Right lobe of liver (tissue), 6 donors: Measurements from ENCODE around the gene PIK3R3. TPM values are rescaled to one million over a fixed set of nuclear protein-coding genes. Genes with fewer than 3 reads are reported as not detected.

Experiments
- ATAC-seq, 4 donors: fragments of 200-7000 bp; cut with Tn5 transposase; one replicate each; pipeline ENCODE4 v1.9.1; 2020; ENCODE audit warnings: mild to moderate bottlenecking in 4 of 4, moderate library complexity in 4 of 4
- DNase-seq, 3 donors: peaks; one replicate each; pipeline ENCODE4 v3.0.0-alpha.2; 2020
- H3K27ac ChIP-seq, 3 donors: fragments of 200-600 bp; one replicate each; pipeline ENCODE4 v1.8.0; 2022
- H3K27me3 ChIP-seq, 2 donors: fragments of 200-600 bp; one replicate each; pipeline ENCODE4 v1.8.0; 2022
- H3K36me3 ChIP-seq, 4 donors: fragments of 200-600 bp; sonication (generic) in 1 of 4; one replicate each; pipeline versions ENCODE4 v1.5.1 to v1.8.0; 2017 to 2022; ENCODE audit warnings: control low read depth in 1 of 4
- H3K4me1 ChIP-seq, 4 donors: fragments of 200-600 bp; sonication (generic) in 1 of 4; one replicate each; pipeline versions ENCODE4 v1.5.1 to v1.8.0; 2017 to 2022; ENCODE audit warnings: control low read depth in 1 of 4
- H3K4me3 ChIP-seq, 3 donors: fragments of 200-600 bp; one replicate each; pipeline ENCODE4 v1.8.0; 2022
- H3K9me3 ChIP-seq, 4 donors: fragments of 200-600 bp; sonication (generic) in 1 of 4; one replicate each; pipeline versions ENCODE4 v1.5.1 to v1.8.0; 2017 to 2022; ENCODE audit warnings: control low read depth in 1 of 4
- CTCF ChIP-seq, 4 donors: fragments of 200-600 bp in 3 of 4; fragments of 450-650 bp in 1 of 4; IDR thresholded peaks; one replicate each; pipeline versions ENCODE4 v1.5.1 to v1.8.0; 2016 to 2022; ENCODE audit warnings: antibody characterized with exemption in 4 of 4, mild to moderate bottlenecking in 2 of 4
- POLR2A ChIP-seq: fragments of 450-650 bp; IDR thresholded peaks from one replicate; pipeline ENCODE4 v1.6.1; 2017; ENCODE audit warnings: antibody characterized with exemption, mild to moderate bottlenecking
- WGBS: methylation state at CpG from one replicate; pipeline ENCODE4 v1.1.6; 2018; ENCODE audit warnings: low coverage, low lambda C conversion rate; ENCODE audit not compliant: insufficient coverage; ENCODE audit errors: missing lambda C conversion rate; 5-methylcytosine and 5-hydroxymethylcytosine counted together
- intact Hi-C, 2 donors: fragments of 100-400 bp; cut with DNase I; formaldehyde crosslinking; loops; one replicate each; pipeline versions ENCODE4 v1.11.2 to v1.14.1; 2022
- total RNA-seq, 6 experiments: library from RNA; depleted of rRNA in 2 of 6; stranded (reverse); fragments of >200 nt in 2 of 6; fragmentation: NEBNext Ultra II Directional in 3 of 6; extraction: Animal tissue kit (Norgen Biotek cat#: 25700) in 3 of 6; gene quantifications; one replicate each; pipeline versions ENCODE4 v1.1.0 to v1.2.4, GENCODE V29; 2016 to 2023
- donor health status: DM: no; HTN: yes; CAD: no.
- donor health status: DM: no; HTN: no; CAD: no.
- donor health status: DM: no; HTN: no; CAD: no.
- donor health status: DM: no; HTN: yes; CAD: no.
- donor health status: DM: no; HTN: yes; CAD: no.

PIK3R3 gene
- total RNA-seq, 6 experiments from 2014 or later, result 2.0 to 4.3 (median 2.8) TPM

DNA sequence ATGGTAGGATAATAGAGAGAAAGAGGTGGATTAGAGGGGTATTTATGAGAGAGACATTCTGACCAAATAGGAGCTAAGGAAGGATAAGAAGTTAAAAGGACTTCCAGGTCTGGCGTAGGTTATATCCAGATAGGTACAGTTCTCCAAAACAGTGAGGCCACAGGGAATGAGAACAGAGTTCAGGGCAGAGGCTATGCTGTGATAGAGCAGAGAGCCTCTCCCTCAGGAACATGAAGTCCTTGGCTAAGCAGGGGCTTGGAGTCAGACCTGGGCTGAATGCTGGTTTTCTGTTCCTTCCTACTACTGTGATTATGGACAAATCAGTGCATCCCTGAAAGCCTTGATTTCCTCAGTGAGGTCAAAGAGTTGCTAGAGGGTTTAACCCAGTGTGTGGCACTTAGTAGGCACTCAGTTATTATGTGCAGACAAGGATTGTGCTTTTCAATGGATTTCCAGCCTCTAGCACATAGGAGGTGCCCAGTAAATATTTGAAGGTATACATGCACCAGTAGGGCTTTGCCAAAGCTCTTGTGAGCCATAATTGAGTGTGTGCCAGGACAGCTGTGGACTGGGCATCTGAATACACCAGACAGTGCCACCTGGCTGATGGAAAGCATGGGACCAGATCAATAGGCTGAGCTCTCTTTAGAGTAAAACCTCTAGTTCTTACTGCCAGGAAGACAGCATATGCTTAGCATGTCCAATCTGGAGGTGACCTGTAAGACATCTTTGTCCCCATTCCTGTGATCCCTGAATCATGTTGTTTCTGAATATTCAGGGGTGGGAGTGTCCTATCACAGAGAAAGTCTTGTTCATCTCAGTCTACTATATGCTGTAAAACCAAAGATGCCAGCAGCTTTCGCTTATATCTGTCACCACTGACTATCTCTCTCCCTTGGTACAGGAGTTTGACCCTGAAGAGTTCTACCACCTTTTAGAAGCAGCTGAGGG is 111.1 kb downstream of the PIK3R3 start:
- TF ChIP-seq CTCF (IDR thresholded peaks at IDR 0.05) (peak; percentile 22 to 50 (median 34)), POLR2A (no peak)
- ATAC-seq (peak; percentile 57 to 88 (median 79)), DNase-seq (peak in 1 of 3 donors; percentile 60)
- Histone ChIP-seq H3K27ac (no peak overlapping the region), H3K36me3 (peaks cover 0 to 18% (median 0%) of the 10 kb centered on the region in 4 donors), H3K4me1 (no peaks in the 10 kb centered on the region), H3K9me3 (no peaks in the 10 kb centered on the region), H3K27me3 (no peaks in the 10 kb centered on the region), H3K4me3 (no peak overlapping the region)
- intact Hi-C loops, result no loop called here
- WGBS, result 92% methylated on average over 2 of the region's 2 CpGs

DNA sequence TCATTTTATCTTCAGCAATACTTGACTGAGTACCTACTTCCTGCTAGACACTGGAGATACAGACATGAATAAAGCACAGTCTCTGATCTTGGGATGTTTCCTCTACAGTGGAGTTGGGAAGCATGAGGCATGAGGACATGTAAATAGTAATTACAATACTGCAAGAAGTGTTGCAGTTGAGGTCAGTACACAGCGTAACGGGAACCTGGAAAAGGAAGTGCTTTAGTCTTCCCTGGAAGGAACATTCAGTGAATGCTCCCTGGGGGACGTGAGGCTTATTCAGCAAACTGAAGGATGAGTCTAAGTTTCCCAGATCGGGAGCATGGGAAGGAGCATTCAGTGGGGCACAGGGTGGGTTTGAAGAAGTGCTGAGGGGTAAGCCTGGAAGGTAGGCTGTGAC is 112.4 kb downstream of the PIK3R3 start:
- 68% methylated on average over 4 of the region's 4 CpGs for WGBS
- ATAC-seq, result peak in 3 of 4 donors; percentile 7 to 19 (median 15)

GRCh38 chr1:46019348-46019747 is 113.1 kb downstream of the PIK3R3 start:
- intact Hi-C loops, result no loop called here
- H3K4me1 ChIP-seq, result no peaks in the 10 kb centered on the region
- TF ChIP-seq POLR2A, result no peak
- no peak for TF ChIP-seq CTCF (IDR thresholded peaks at IDR 0.05)
- 94% methylated on average over 6 of the region's 7 CpGs for WGBS
- H3K9me3 ChIP-seq, result no peaks in the 10 kb centered on the region
- no peak overlapping the region for H3K27ac ChIP-seq
- ATAC-seq (no peak), DNase-seq (no peak)
- no peak overlapping the region for H3K4me3 ChIP-seq
- peaks cover 0 to 18% (median 0%) of the 10 kb centered on the region in 4 donors for H3K36me3 ChIP-seq
- H3K27me3 ChIP-seq, result no peaks in the 10 kb centered on the region

More for the DNA sequence above, 112.4 kb downstream of the PIK3R3 start:
- TF ChIP-seq CTCF (IDR thresholded peaks at IDR 0.05) (no peak), POLR2A (no peak)
- H3K27me3 ChIP-seq, result no peaks in the 10 kb centered on the region
- no peak for DNase-seq
- no peaks in the 10 kb centered on the region for H3K4me1 ChIP-seq
- H3K27ac ChIP-seq, result no peak overlapping the region
- no peak overlapping the region for H3K4me3 ChIP-seq
- H3K9me3 ChIP-seq, result no peaks in the 10 kb centered on the region
- intact Hi-C loops, result no loop called here
- H3K36me3 ChIP-seq, result peaks cover 0 to 18% (median 0%) of the 10 kb centered on the region in 4 donors

- TF ChIP-seq CTCF (IDR thresholded peaks at IDR 0.05), result no peak
- DNase-seq (no peak), ATAC-seq (peak in 3 of 4 donors; percentile 28 to 29 (median 29))
- intact Hi-C loops, result no loop called here
- WGBS, result 79% methylated on average over 6 of the region's 6 CpGs
- peaks cover 0 to 11% (median under 1%) of the 10 kb centered on the region in 4 donors for H3K36me3 ChIP-seq
- H3K9me3 ChIP-seq, result no peaks in the 10 kb centered on the region
- H3K27me3 ChIP-seq, result no peaks in the 10 kb centered on the region
- no peak overlapping the region for H3K27ac ChIP-seq
- H3K4me3 ChIP-seq, result no peak overlapping the region
- H3K4me1 ChIP-seq, result no peaks in the 10 kb centered on the region
Observed at GRCh38 chr1:46017876-46018503, 114.4 kb downstream of the PIK3R3 start.
